Non-pigmented ciliary epithelial cell (primary cell): ENCODE measurements around the gene ZFR.
"Not testable (repeated sequence)": the region's sequence is repeated elsewhere in the genome, so short reads cannot be mapped to it uniquely, and the experiment has no call there.

Experiments
- DNase-seq: peaks from one replicate; pipeline ENCODE4 v3.0.0-alpha.2; 2010; ENCODE audit warnings: low read depth

Gene ZFR

DNA sequence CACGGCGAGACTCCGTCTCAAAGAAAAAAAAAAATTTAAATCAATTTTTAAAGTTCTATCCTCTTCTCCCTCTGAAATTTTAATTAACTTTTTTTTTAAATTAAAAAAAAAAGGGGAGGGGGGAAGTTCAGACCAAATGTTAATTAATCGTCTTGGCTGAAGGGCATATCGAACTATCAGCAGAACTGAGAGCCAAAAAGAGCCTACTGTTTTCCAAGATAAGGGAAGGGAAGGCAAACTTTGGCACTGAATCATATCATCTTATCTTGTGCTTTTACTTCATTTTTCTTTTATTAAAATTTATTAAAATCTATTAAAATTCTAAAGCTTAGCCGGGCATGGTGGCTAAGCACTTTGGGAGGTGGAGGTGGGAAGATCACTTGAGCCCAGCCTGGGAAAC lies 85.9 kb downstream of the ZFR start:
- DNase-seq, result no peak

DNA sequence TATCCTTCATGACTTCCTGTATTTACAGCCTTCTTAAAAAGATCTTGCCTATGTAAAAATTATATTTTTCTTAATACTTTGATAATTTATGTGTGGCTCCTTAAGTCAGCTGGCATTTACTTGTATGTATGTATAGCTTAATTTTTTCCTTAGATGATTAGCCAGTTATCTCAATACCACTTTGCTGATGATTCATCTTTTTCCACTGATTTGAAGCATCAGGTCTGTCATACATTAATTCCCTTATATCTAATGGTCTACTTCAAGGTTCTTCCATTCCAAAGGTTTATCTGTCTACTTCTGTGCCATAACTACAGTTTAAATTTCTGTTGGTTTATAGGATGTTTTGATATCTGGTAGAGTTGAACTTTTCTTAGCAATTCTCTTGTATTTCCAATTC lies 86.9 kb downstream of the ZFR start:
- DNase-seq, result no peak

DNA sequence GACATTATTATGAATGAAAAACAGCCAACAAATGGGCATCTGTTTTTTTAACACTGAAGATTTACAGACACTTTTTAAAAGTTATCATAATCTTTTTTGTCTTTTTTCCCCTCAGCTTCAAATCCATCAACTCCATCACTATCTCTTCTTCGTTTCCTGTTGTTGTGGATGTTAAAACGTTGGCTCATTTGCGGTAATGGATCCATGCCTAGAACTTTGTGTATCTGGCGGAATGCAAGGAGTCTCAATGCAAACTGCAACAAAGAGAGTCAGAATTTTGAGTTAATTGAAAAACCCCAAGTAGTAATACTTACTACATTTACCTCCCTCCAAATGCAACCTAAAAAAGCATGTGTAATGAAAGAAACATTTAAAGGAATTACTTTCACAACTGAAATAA lies 88.9 kb downstream of the ZFR start:
- DNase-seq, result no peak

DNA sequence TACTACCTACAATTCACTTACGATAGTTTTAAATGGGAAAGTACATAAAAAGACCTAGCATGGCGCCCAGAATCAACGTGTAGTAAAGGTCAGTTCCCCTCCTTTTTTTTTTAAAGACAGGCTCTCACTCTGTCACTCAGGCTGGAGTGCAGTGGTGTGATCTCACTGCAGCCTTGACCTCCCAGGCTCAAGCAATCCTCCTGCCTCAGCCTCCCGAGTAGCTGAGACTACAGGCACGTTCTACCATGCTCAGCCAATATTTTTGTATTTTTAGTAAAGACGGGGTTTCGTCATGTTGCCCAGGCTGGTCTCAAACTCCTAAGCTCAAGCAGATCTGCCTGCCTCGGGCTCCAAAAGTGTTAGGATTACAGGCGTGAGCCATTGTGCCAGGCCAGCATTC lies 91.1 kb downstream of the ZFR start:
- DNase-seq, result no peak

DNA sequence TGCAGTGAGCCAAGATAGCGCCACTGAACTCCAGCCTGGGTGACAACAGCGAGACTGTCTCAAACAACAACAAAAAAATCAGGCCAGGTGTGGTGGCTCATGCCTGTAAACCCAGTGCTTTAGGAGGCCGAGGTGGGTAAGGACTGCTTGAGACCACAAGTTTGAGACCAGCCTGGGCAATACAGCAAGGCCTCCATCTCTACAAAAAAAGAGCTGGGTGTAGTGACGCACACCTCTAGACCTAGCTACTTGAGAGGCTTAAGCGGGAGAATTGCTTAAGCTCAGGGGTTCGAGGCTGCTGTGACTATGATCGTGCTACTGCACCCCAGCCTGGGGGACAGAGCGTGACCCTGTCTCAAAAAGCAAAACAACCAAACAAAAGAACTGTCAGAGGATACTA lies 91.9 kb downstream of the ZFR start:
- no peak for DNase-seq

DNA sequence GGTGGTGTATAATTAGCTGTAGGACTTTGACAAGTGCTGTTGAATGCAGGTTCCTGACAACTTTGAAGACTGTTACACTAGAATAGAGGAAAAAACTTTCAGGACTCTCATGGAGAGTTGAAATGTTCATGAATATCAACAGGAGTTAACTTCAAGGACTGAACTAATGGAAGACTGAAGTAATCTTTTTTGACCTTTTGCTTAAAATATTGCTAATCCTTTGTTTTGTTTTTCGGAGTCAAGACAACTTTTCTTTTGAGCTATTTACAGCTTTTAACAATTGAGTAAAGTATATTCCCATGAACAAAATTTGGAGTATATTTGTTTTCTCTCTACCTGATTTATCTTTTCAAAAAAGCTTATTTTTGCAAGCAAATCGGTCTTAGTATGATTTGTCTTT lies 97.7 kb downstream of the ZFR start:
- no peak for DNase-seq

DNA sequence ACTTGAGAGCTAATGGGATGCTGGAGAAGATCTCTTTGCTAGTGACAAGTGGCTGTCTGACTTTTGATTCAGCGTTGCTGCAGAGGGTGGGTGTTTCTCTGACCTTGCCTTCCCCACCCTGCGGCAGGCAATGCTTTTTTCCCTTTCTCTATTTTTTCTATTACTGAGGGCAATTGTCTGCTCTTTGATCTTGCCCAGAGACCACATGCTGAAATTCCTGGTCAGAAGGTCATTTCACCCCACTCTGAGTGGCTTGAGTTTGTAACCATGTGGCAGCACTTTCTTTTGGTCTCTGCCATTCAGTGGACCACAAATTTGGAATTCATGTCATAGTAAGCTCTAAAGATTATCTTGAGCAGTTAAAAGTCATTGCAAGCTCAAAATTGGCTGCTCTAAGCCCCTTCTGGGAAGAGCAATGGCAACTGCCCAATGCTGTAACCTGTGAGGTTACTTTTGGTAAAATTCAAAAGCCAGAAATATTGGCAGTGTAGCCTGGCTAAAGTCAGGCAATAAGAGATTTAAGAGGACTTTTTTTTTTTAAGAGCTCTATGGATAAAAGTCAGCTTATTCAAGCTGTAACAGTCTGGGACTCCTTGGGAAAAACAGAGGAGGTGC lies 101.4 kb downstream of the ZFR start:
- DNase-seq, result no peak

DNA sequence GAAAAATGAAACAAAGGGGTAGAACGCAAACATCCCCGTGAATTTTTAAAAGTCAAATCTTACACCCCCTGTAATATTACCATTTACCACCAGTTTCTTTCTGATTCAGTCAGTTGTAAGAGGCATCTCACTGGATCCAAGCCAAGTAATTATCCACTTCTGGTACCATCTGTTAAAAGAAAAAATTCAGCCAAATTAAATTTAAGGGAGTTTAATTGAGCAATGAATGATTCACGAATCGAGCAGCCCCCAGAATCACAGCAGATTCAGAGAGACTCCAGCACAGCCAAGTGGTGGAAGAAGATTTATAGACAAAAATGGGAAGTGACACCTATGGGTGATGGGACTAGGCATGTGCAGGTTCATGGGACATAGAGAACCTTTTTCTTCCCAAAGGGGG lies 101.9 kb downstream of the ZFR start:
- no peak for DNase-seq

DNA sequence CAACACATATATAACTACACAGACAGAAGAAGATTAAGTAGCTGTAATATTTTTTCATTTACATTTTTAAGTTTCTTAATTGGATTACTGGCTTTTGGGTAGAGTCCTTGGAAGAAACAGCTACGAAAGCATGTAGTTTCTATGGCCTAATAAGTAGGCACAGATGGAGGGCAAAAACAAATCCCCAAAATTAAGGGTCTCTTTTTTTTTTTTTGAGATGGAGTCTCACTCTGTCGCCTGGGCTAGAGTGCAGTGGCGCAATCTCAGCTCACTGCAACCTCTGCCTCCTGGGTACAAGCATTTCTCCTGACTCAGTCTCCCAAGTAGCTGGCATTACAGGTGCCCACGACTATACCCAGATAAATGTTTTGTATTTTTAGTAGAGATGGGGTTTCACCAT lies 104.7 kb downstream of the ZFR start:
- no peak for DNase-seq

DNA sequence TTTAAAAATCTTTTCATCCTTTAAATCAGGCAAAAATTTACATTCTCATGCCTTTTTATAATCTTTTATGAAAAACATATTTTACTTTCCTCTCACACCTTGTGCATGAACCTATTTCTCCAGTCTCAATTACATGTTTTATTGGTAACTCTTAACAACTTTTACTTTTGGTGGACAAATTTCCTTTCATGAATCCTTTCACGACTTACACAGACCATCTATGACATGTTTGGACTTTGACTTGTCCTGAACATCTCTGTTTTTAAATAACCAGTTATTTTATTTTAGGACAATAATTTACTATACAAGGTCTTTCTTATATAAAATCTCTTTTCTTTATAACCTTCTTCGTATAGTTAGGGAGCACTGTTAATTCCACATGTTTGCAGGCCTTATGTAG lies 105.3 kb downstream of the ZFR start:
- no peak for DNase-seq

DNA sequence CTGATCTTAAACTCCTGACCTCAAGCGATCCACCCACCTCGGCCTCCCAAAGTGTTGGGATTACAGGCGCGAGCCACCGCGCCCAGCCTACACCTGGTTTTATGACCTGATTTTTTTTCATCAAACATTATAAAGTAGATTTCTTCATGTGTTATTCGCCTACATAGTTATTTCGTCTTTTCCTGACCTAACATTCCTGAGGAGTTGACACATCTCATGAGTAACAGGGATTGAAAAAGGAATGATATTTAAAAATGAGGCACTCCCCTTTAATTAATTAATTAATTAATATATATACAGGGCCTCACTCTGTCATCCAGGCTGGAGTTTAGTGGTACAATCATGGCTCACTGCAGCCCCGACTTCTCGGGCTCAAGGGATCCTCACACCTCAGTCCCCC lies 111.6 kb downstream of the ZFR start:
- no peak for DNase-seq

DNA sequence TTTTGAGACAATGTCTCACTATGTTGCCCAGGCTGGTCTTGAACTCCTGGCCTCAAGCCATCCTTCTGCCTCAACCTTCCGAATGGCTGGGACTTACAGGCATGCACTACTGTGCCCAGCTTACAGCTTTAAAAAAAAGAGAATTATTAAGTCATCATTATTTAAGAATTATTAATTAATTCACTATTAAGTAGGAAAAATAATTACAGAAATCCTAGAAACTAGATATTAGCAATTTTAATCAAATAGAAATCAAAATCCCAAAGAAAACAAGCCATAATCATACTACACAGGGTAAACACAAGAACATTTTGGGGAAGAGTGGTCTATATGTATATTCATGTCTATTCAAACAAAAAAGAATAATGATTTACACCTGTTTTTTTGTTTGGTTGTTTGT lies 112.2 kb downstream of the ZFR start:
- no peak for DNase-seq

DNA sequence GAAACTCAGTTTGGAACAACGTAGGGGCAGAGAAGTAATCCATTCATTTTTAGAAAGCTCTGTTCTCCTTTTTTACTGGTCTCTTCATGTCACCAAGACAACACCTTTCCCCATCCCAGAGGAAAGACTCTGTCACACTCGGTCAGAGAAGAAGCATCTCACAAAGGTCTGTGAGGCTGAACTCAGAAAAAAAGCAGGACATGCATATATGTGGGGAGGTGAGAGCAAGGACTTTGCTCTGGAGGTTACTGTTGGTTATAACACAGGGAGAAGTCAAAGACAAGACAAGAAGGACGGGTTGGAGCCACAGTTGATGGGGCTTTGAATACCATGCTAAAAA lies 112.6 kb downstream of the ZFR start:
- DNase-seq, result no peak

DNA sequence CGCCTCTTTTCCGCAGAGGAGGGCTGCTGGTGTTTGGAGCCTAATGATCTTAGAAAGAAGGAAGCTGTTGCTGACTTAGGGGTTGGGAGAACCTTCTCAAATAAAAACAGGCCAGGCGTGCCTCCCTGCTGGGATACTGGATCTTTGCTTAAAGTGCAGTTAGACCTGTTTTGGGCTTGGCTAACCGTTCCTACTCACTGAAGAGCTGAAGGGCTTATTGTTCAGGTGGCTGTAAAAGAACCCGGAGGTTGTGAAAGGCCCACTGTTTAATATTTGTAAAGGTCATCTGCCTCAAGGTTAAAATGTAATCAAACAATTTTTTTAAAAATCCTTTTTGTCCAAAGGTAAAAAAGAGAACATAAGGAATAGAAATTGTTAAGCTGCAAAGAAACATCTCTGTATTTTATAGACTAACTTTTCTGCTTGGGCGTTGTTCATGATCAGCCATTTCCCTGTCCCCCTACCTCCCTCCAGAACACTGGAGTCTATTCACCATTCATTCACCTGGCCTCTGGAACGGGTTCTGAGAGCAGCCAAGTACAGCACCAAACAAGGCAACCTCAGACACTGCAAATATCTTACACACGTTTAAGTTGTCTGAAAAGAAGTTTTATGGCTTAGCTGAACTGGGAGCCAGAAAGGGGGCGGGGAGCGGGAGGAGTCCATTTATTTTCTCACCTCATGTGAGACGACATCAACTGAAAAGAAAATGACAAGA lies 113.2 kb downstream of the ZFR start:
- no peak for DNase-seq

DNA sequence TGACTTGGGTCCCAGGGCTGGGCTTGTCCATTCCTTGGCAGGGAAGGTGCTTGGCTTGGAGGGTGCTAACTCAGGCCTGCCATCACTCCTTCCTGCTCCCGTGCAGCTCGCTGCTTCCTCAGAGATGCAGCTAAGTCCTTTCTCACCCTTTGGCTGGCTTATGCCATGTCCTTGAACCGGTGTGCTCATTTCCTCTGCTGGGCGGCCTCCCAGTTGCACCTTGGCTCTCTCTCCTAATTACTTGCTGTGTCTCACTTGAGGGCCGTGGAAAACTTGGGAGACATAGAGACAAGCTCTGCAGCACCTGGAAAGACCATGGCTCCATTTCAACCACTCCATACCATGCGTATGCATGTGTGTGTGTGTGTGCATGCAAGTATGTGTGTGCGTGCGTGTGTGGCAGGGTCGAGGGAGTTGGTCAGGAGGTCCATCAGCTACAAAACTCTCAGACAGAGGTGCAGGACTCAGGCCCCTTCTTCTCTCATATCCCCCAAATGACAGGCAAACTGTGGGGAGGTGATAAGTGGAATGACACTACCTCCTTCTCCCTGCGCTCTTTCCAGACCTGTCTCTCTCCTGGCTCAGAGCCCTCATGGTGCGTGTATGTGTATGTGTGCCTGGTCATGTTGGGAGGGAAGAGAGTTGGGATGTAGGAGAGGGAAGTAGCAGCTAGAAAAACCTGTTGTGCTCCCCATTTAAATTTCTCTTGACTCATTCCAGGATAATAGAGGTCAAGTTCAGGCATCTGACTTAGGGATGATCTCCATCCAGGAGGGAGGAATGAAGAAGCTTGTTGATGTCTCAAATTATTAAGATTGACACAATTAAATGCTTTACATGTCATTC lies 114.2 kb downstream of the ZFR start:
- no peak for DNase-seq

DNA sequence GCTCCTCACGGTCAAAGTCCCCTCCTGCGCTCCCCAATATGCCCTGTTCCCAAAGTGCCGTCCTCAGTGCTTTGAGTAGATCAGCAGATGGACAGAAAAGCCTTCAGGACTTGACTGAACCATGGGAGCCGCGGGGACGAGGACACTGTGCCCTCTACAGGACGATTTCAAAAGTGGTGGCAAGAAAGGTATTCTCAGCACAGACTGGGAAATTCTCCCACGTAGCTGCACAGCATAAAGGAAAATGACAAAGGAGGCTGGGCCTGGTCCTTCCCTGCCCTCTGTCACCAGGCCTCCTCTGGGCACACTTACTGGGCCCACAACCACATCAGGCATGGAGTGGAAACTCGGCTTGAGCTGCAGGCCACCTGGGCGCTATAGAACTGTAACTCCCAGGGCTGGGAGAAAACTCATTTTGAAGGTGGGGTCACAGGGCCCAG lies 115.1 kb downstream of the ZFR start:
- no peak for DNase-seq

DNA sequence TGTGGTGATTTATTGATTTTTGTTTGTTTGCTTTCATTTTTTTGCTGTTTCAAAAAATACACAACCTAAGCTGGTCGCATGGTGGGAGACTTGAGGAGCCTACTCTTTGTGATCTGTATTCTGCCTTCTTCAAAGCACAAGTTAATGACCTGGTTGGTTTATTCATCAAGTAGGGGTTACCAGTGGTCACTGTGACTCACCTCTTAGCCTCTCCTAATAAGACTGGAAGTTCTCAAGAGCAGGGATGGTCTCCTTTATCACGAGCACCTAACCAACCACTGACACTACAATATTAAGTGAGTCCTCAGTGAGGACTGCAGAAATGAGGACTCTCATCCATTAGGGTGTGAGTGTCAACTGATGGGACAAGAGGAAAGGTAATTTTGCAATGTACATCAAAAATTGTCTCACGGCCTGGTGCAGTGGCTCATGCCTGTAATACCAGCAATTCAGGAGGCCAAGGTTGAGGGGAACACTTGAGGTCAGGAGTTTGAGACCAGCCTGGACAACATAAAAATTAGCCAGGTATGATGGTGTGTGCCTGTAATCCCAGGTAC lies 118.2 kb downstream of the ZFR start:
- DNase-seq, result no peak

DNA sequence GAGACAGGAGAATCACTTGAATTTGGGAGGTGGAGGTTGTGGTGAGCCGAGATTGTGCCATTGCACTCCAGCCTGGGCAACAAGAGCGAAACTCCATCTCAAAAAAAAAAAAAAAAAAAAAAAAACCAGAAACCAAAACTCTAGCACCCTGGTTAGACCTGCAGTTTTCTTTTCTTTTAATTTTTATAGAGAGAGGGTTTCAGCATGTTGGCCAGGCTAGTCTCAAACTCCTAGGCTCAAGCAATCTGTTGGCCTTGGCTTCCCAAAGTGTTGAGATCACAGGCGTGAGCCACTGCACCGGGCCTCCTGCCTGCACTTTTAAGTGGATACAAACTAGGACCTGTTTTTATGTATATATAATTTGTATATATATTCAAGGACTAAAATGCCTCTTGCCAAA lies 118.9 kb downstream of the ZFR start:
- no peak for DNase-seq

DNA sequence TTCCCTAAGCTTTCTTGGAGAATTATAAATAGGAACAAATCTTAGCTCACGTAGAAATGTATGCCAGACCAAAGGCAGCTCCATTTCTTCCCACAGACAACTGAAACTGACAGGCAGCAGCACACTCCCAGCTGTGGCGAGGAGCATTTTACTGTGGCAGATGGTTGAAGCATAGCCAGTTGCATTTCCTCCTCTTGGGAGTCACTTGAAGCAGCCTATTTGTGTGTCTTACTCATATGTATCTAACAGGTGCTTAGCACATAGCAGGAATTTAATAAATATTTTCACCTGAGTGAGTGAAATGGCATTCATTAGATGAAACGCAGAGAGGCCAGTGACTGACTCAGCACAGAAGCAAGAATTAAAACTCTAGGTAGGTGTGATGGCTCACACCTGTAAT lies 119.5 kb downstream of the ZFR start:
- no peak for DNase-seq

DNA sequence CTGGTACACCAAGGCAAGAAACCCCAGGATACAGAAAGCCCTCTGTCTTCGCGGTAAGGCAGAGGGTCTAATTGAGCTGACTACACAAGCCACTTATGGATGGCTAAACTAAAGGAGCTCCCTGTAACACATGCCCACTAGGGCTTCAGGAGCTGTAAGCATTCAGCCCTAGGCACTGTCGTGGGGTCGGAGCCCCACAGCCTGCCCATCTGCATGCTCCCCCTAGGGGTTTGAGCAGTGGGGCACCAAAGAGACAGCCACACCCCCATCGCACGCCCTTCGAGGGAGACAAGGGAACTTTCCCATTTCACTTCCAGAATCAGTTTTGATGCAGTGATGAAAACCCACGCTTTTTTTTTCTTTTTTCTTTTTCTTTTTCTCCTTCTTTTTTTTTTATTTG lies 120.8 kb downstream of the ZFR start:
- no peak for DNase-seq

DNA sequence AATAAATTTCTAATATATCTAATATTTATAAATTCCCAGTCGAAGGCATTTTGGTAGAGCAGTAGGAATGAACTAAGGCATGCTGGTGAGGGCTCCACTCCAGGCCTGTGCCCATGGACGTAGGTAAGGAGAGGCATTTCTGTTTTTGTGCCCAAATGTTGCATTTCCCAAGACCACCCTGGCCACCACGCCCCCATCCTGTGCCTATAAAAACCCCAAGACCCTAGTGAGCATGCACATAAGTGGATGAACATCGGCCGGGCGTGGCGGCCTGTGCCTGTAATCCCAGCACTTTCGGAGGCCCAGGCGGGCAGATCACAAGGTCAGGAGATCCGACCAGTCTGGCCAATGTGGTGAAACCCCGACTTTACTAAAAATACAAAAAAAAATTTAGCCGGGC lies 121.7 kb downstream of the ZFR start:
- no peak for DNase-seq

DNA sequence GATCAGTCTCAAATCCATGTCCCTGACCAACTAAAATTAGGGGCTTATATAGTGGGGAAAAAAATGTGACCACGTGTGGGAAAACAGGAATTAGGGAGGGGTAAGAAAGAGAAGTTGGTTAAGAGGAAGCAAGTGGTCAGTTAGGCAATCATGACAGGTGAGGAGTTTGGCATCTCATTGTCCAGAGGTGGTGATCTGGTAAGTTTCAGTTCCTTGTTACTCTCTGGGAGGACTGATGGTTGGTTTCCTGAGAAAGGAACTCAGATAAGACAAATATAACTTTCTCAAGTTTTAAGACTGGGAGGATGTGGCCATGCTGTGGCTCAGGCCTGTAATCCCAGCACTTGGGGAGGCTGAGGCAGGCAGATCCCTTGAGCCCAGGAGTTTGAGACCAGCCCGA lies 122.8 kb downstream of the ZFR start:
- not testable (repeated sequence) for DNase-seq

DNA sequence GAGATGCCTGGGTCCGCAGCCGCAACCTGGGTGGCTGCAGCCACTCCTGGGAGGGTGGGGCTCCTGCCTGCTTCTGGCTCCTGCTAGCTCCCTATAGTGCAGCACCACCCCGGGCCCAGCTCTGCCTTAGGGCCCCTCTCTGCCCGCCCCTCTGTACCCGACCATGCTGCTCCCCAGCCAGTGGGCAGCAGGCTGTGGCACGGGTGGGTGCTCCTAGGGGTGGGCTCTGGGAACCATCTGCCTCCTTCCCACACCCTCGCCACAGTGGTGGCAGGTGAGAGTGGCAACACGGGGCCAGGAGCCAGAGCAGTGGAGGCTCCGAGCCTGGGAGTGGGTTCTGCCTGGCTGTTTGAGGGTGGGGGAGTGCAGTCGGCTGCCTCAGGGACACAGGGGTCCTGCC lies 124.0 kb downstream of the ZFR start:
- no peak for DNase-seq
